Measurements from ENCODE around the gene KRTAP10-10. TPM values are rescaled to one million over a fixed set of nuclear protein-coding genes. Genes with fewer than 3 reads are reported as not detected.
"Not testable (repeated sequence)": the region's sequence is repeated elsewhere in the genome, so short reads cannot be mapped to it uniquely, and the experiment has no call there.

Gene KRTAP10-10
- total RNA-seq, 4 donors from 2014 or later, result not detected

DNA sequence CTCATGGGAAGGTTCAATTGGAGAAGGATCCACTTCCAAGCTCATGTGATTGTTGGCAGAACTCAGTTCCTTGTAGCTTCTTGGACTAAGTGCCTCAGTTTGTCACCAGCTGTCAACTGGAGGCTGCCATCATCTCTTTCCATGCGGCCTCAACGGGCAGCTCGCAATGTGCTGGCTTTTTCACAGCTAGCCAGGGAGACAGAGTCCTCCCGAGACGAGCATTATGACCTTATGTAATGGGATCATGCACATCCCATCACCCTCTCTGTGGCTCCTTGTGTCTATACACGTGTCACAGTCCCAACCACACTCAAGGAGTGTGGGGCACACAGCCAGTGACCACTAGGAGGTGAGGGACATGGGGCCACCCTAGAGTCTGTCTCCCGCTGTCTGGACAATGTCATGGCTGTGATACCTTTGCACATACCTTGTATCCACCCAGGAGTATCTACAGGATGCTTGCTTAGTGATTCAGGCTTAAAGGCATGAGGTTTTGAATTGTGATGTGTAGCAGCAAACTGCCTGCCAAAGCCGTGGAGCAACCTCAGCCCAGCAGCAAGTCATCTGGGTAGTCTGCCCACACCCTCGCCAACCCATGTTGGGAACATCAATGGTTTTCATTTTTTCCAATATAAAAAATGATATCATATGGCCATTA, 41.0 kb upstream of the KRTAP10-10 start:
- no peak overlapping the region for H3K4me3 ChIP-seq
- peaks cover 64% of the 10 kb centered on the region for H3K27me3 ChIP-seq
- H3K36me3 ChIP-seq, result no peaks in the 10 kb centered on the region
- peaks cover 0 to 12% (median 0%) of the 10 kb centered on the region in 3 donors for H3K9me3 ChIP-seq
- no peak for ATAC-seq
- WGBS, 2 donors (ENCODE audit: low coverage in 1 of 2), result 67 to 76% methylated on average over 6 to 7 of the region's 9 CpGs
- no peak overlapping the region for H3K27ac ChIP-seq
- TF ChIP-seq EP300 (IDR thresholded peaks at IDR 0.05), result no peak
- TF ChIP-seq POLR2AphosphoS5 (IDR thresholded peaks at IDR 0.05), result no peak
- TF ChIP-seq POLR2A (IDR thresholded peaks at IDR 0.05), result no peak
- TF ChIP-seq, protein P1, sequence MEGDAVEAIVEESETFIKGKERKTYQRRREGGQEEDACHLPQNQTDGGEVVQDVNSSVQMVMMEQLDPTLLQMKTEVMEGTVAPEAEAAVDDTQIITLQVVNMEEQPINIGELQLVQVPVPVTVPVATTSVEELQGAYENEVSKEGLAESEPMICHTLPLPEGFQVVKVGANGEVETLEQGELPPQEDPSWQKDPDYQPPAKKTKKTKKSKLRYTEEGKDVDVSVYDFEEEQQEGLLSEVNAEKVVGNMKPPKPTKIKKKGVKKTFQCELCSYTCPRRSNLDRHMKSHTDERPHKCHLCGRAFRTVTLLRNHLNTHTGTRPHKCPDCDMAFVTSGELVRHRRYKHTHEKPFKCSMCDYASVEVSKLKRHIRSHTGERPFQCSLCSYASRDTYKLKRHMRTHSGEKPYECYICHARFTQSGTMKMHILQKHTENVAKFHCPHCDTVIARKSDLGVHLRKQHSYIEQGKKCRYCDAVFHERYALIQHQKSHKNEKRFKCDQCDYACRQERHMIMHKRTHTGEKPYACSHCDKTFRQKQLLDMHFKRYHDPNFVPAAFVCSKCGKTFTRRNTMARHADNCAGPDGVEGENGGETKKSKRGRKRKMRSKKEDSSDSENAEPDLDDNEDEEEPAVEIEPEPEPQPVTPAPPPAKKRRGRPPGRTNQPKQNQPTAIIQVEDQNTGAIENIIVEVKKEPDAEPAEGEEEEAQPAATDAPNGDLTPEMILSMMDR (IDR thresholded peaks at IDR 0.05), result no peak
- no peaks in the 10 kb centered on the region for H3K4me1 ChIP-seq

DNA sequence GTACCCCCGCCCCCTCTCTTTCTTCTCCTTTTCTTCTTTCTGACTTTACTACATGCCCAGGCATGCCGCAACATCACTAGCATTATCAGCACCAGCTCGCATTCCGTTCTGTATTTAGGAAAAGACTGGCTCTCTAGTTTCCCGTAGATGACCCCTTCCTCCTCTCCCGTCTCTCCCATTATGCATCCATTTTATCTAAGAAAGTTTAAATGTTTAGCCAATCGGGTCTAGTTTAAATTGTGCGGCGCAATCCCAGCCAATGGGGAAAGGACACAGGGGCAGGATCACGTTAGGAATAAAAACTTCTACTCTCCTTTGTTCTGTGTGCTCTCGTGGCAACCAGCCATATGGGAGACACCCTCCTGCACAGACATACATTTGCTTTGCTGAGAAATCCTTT, 39.1 kb upstream of the KRTAP10-10 start:
- ATAC-seq, result no peak
- peaks cover 0 to 12% (median 0%) of the 10 kb centered on the region in 3 donors for H3K9me3 ChIP-seq
- H3K27ac ChIP-seq, result no peak overlapping the region
- 67 to 71% methylated on average over 6 to 11 of the region's 11 CpGs for WGBS, 2 donors (ENCODE audit: low coverage in 1 of 2)
- H3K4me3 ChIP-seq, result no peak overlapping the region
- H3K27me3 ChIP-seq, result peaks cover 67% of the 10 kb centered on the region
- no peaks in the 10 kb centered on the region for H3K36me3 ChIP-seq
- no peaks in the 10 kb centered on the region for H3K4me1 ChIP-seq
- TF ChIP-seq POLR2A (IDR thresholded peaks at IDR 0.05) (no peak), EP300 (IDR thresholded peaks at IDR 0.05) (no peak), POLR2AphosphoS5 (IDR thresholded peaks at IDR 0.05) (no peak)
- TF ChIP-seq, protein P1 (IDR thresholded peaks at IDR 0.05), result no peak

DNA sequence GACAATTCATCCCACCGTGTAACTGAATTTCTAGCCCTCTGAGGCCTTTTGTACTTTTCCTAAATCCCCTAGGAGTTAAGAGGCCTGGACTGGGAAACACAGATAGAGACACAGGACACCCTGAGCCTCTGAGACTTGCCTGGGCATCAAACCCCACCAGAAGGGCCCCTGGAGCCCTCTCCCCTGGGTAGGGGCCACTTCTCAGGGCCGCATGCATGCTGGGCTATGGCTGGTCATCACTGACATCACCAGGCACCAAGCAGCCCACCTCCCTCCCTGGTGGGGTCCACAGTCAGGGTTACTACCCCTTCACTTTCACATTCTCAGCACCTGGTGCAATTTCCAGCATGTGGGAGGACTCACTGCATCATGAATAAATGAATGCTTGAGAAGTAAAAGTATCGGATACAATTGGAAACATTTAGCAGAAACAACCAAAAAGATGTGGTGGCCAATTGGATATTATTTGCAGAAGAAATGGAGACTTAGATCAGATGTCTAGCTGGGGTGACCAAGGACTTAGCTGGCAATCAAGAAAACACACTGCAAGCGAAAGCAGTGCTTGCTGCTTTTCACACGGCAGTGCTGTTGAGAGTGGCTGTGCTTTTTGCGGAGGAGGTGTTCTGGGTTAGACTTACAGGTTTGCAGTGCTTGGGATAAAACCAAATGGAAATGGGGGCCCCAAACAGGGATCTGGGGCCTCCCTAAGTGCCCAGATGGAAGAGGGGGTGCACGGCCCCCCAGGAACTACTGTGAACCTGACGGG, 37.7 kb upstream of the KRTAP10-10 start:
- WGBS, 2 donors (ENCODE audit: low coverage in 1 of 2), result 73 to 93% methylated on average over 5 to 6 of the region's 8 CpGs
- Histone ChIP-seq H3K27ac (no peak overlapping the region), H3K4me3 (no peak overlapping the region), H3K36me3 (no peaks in the 10 kb centered on the region), H3K4me1 (no peaks in the 10 kb centered on the region), H3K9me3 (peaks cover 0 to 12% (median 0%) of the 10 kb centered on the region in 3 donors), H3K27me3 (peaks cover 76% of the 10 kb centered on the region)
- ATAC-seq, result no peak
- TF ChIP-seq EP300 (IDR thresholded peaks at IDR 0.05) (no peak), POLR2A (IDR thresholded peaks at IDR 0.05) (no peak), POLR2AphosphoS5 (IDR thresholded peaks at IDR 0.05) (no peak)
- TF ChIP-seq, protein P1 (IDR thresholded peaks at IDR 0.05), result no peak

DNA sequence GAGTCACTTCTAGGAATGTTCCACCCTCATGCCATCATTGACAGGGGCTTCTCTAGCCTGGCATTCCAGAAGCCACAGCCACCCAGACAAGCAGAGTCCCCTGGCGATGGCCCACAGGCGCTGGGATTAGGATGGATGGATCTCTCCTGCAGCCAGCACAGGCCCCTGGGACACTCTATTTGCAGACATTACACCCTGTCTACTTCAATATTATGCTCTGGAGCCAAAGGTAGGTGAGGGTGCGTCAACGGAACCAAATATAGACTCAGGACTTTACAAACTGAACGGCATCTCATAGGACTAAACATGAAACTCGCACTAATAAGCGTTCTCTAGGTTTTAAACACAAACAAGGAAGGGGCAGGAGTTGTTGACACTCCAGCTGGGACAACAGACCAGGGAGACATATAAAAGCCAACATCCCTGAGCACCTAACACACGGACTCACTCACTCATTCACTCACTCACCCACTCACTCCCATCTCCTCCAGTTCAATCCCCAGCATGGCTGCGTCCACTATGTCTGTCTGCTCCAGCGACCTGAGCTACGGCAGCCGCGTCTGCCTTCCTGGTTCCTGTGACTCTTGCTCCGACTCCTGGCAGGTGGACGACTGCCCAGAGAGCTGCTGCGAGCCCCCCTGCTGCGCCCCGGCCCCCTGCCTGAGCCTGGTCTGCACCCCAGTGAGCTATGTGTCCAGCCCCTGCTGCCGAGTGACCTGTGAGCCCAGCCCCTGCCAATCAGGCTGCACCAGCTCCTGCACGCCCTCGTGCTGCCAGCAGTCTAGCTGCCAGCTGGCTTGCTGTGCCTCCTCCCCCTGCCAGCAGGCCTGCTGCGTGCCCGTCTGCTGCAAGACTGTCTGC, 36.8 kb upstream of the KRTAP10-10 start, which contains the start of gene KRTAP10-7:
Gene KRTAP10-7, plus strand, starts transcription at position 480 of the 861 bp plus-strand sequence. Its CDS starts 25 bp downstream, at position 505.
- not testable (repeated sequence) for H3K4me1 ChIP-seq, H3K27ac ChIP-seq, ATAC-seq, H3K36me3 ChIP-seq, H3K4me3 ChIP-seq
- WGBS, 2 donors (ENCODE audit: low coverage in 1 of 2), result 77 to 83% methylated on average over 5 of the region's 23 CpGs
- Histone ChIP-seq H3K27me3 (peaks cover 78% of the 10 kb centered on the region), H3K9me3 (peaks cover 0 to 12% (median 0%) of the 10 kb centered on the region in 3 donors)

DNA sequence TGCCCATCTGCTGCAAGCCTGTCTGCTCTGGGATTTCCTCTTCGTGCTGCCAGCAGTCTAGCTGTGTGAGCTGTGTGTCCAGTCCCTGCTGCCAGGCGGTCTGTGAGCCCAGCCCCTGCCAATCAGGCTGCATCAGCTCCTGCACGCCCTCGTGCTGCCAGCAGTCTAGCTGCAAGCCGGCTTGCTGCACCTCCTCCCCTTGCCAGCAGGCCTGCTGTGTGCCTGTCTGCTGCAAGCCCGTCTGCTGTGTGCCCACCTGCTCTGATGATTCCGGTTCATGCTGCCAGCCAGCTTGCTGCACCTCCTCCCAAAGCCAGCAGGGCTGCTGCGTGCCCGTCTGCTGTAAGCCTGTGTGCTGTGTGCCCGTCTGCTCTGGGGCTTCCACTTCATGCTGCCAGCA, 36.1 kb upstream of the KRTAP10-10 start:
- H3K27me3 ChIP-seq, result peaks cover 77% of the 10 kb centered on the region
- not testable (repeated sequence) for H3K36me3 ChIP-seq, ATAC-seq, H3K4me1 ChIP-seq, H3K4me3 ChIP-seq, H3K27ac ChIP-seq
- WGBS, 2 donors (ENCODE audit: low coverage in 1 of 2), result 60 to 80% methylated on average over 1 to 2 of the region's 10 CpGs
- peaks cover 0 to 12% (median 0%) of the 10 kb centered on the region in 3 donors for H3K9me3 ChIP-seq

Data from gastroesophageal sphincter (tissue), 4 donors.